NCI-H2081 (cell line): ENCODE data around the gene CBFA2T3.

Experiments
- DNase-seq, 2 experiments: peaks; one replicate each; lab custom pipeline; 2025; lab: John Stamatoyannopoulos, UW

The CBFA2T3 gene

DNA sequence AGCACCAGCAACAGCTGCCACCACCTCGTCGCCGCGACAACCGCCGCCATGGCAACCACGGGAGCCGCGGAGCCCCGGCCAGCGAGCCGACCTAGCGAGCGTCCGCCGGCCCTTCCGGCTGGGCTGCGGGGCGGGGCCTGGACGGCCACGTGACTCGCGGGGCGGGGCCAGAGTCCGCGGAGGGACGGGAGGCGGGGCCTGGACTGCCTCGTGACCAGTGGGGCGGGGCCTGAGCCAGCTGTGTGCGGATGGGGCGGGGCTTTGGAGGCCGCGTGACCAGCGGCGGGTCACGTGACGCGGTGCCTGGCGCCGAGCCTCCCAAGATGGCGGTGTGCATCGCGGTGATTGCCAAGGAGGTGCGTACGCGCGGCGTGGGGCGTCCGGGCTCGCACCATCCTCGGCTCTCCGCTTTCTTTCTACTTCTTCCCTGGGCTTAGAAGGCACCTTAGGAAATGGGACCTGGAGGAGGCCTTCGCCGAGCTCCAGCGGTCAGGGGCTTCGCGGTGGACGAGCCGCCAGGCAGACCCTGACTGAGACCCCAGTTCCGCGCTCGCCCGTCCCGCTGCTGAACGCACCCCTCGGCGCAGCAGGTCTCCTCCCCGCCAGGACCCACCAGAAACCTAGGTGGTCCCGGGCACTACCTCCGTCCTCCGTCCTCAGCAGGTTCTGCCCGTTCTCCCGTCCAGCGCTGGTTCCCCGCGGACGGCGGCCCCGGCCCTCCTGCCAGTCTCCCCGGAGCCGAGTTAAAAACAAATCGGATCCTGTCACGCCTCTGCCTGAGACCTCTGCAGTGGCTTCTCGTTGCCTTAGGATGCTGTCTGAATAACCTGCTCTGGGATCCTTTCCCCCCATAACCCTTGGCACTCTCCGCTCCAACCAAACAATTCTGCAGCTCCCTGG is 119.9 kb downstream of the CBFA2T3 start, which contains the start of the genes GALNS and TRAPPC2L:
Gene GALNS (minus strand): TSS at position 120 of the 900 bp plus-strand sequence. CDS start 70 bp downstream, at position 50.
Gene TRAPPC2L (plus strand): TSS at position 300 of the 900 bp plus-strand sequence. CDS start 24 bp downstream, at position 324.
- DNase-seq = peak; percentile 85 to 92

DNA sequence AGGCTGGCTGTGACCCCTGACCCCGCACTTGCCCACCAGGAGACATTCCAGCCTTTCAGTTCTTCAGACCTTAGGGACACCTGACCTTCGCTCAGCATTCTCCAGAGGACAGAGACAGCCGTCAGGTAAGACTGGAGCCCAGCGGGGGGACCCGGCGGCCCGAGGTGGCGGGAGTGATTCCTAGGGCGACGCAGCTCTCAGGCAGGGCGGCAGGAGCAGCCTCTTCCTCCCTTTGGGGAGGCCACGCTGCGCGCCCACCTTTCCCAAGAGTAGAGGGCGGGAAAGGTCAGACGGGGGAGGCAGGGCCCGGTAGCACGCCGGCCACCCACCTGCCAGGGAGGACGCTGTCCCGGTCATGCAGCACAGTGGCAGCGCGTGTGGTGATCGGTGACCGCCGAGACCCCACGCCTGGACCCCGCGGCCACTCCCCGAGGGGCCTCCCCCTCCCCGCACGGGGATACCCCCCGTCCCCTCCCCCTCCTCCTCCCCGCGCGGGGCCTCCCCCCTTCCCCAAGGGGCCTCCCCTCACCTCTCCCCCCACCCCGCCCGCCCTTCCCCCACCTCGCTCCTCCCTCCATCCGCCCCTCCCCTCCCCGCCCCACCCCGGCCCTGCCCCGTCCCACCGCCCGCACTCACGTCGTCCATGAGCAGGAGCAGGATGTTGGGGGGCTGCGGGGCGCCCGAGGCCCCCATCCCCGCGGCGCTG is 120.7 kb downstream of the CBFA2T3 start:
- DNase-seq = no peak

DNA sequence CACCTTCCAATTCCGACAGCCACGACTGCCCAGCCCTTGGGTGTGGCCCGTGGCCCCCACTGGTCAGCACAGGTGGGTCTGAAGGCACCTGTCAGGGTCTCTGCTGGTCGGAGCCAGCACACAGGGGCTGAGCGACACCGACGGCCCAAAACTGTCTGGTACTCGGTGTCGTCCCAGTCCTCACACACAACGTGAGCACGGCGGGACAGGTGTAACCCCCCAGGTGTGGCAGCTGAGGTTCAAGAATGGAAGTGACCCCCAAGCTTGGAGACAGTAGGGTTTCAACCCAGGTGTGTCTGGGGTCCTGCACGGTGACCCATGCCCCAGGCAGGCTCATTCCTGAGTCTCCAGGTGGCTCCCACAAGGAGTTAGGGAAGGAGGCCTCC is 121.3 kb downstream of the CBFA2T3 start:
- DNase-seq = no peak

DNA sequence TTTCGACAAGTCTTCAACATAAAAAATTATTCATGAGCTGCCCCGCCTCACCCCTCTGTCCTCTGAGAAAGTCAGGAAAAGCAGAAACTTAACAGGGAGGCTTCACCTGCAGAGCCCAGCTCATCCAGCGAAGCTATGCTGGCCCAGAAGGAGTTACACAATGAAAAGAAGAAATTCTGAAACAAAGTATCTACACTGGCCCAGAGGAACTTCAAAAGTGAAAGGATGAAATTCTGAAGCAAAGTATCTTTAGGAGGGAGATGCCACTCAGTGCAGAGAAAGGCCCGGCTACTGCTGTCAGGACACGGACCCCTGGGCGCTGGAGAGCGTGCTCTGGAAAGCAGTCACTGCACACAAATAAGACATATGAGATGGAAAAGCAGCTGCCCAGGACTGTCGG is 121.8 kb downstream of the CBFA2T3 start:
- no peak for DNase-seq

DNA sequence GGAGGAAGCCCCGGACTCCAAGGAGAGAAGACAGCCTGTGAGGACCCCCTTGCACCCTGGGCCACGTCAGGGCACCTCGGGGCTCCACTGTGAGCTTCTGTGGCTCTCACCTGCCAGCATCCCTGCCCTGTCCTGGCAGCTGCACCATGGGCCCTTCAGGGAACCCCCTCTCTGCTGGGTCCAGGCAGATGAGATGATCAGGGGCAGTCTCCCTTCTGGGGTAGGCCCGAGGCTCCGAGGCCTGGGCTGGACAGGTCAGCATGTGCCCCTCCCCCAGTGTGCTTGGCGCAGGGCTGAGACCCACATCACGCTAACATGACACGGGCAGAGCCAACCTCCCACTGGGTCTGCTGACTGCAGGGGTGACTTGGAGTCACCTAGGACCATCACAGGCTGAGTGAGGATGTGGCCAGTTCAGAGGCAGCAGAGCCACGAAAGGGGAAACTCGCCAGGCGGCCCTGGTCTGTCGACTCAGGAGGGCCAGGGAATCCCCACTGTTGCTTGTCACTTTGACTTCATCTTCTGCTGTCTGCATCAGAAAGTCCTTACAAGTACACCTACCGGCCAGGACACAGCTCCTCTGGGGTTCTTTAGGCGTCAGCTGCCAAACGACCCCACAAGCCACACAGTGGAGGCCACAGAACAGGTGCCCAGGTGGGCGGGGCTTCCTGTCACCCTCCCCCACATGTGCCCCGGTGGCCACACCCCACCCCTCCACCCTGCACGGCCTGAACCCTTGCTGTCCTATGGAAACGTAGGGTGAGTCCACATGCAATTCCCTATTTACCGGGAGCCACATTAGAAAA is 122.5 kb downstream of the CBFA2T3 start:
- no peak for DNase-seq

DNA sequence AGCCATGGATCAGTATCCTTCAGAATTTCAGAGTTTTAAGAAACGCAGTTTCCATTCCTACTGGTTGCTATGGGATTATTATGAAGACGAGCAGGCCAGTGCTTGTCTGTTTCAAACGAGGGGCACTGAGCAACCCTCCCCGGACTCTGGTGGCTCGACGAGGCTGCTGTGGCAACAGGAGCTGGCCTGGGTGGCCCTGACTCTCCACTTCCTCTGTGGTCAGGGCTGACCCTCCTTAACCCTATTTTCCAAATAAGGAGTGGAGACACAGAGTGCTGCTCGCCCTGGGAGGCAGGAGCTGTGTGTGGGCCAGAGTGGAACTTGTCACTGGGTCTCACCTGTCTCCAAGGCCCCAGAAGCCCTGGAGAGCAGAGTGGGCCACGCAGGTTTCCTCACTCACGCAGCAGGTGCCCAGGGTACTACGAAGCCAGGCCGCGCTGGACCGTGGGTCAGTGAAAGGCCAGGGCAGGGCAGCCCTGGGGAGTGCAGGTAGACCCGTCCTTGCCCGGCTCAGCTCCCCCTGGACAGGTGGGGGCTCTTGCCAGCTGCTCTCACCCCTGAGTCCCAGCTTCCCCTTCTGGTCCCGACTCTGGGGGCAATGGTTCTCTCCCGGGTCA is 123.6 kb downstream of the CBFA2T3 start:
- no peak for DNase-seq

DNA sequence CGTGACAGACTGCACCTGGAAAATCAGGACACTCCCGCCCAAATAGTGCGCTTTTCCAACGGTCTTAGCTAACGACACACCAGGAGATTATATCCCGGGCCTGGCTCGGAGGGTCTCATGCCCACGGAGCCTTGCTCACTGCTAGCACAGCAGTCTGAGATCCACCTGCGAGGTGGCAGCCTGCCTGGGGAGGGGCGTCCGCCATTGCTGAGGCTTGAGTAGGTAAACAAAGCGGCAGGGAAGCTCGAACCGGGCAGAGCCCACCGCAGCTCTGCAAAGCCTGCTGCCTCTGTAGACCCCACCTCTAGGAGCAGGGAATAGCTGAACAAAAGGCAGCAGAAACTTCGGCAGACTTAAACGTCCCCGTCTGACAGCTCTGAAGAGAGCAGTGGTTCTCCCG is 125.4 kb downstream of the CBFA2T3 start:
- DNase-seq = no peak

DNA sequence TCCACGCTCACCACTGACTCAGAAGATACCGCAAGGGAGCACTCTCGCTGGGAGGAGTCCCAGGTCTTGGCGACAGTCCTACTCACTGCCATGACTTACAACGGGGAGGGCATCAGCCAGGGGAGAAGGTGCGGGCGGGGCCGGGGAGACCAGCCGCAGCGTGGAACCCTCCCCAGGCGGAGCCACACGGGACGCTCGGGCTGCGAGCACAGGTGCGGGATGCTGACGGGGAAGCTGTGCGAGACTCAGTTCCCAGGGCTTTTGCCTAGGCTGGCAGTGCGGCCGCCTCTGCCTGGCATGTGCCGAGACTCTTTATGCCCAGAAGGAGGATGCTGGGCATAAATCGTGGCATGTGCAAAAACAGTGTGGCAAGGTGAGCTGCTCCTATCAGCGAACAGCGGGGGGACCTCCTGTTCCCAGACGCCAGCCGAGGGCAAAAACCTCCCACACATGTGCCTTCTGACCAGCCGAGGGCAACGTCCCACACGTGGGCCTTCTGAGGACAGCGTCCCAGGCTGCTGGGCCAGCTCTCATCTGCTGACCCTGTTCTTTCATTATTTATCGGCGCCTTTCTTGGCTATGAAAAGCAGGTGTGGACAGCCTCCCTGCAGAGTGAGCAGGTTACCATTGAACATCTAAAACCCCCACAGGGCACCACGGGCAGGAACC is 126.3 kb downstream of the CBFA2T3 start:
- no peak for DNase-seq

DNA sequence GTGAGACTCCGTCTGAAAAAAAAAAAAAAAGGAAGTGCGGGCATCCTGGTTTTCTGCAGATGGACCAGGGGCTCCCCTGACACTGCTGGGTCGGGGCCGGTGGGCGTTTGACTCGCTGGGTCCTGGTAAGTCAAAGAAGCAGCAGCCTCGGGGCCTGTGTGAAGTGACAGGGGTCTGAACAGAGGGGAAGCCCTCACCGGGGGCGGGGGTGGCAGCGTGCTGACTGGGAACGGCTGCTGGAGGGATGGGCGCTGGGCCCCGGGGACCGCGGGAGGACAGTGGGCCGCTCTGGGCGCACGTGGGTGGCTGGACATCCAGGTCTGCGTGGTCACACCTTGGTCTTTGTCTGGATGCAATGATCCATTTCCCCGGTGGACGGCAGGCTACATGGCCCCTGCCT is 128.4 kb downstream of the CBFA2T3 start:
- no peak for DNase-seq

DNA sequence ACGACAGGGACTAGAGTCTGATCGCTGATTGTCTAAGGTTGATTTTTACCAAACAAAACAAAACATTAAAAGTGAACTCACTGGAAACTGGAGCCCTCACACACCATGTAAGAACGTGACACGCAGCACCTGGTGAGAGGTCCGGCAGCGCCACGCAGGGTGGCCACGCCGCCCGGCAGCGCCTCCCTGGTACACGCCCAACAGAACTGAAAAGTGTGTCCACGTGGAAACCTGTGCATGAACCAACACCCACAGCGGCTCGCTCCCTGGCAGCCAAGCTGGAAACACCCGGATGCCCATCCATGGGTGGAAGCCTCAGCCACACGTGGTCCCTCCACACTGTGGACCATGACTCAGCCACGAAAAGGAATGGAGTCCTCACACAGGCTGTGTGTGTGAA is 129.4 kb downstream of the CBFA2T3 start:
- DNase-seq = no peak

DNA sequence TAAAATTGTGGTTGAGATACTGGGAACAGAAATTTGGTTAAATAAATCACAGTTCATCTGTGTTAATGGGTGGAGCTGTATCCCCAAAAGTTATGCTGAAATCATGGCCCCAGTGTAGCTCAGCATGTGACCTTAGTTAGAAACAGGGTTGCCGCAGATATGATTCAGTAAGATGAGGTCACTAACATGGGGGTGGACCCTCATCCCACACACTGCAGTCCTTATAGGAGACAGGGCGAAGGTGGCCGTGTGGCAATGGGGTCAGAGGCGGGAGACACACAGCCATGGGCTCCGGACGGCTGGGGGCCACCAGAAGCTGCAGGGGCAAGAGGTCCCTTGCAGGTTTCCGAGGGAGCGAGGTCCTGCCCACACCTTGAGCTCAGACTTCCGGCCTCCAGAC is 130.9 kb downstream of the CBFA2T3 start:
- DNase-seq = no peak

DNA sequence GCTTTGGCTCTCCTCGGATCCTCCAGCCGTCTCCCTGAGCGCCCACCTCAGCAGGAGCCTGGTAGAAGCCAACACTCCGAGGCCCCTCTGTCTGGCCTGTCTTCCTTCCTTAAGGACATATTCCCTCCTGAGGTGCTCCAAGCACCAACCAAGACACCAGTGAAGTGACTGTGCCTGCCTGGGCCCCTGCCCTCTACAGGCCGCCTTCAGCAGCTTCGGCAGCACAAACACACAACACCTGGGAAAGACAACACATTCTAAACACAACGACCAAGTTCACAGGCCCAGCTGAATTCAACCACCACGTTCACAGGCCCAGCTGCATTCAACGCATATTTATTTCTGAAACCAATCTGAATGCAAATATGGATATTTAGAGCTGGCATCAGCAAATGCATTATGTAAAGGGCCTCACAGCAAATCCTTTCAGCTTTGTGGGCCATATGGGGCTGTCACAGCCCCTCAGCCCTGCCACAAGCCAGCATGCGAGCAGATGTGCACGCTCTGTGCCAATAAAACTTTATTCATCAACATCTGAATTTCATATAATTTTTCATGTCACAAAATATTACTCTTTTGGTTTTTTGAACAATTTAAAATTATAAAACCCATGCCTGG is 132.5 kb downstream of the CBFA2T3 start:
- DNase-seq = no peak

DNA sequence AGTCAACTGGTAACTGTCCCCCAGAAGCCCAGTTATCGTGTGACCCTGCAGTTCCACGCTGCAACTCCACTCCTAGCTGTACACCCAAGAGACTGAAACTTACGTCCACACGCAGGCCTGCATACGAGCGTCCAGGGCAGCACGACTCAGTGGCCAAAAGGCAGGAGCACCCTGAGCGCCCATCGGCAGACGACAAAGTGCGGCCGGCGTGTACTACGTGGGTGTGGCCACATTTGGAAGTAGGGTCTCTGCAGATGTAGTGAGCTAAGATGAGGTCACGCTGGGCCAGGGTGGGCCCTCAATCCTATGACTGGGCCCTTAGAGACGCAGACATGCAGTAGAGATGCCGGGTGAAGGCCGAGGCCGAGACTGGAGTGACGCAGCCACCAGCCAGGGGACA is 133.8 kb downstream of the CBFA2T3 start:
- DNase-seq = no peak

DNA sequence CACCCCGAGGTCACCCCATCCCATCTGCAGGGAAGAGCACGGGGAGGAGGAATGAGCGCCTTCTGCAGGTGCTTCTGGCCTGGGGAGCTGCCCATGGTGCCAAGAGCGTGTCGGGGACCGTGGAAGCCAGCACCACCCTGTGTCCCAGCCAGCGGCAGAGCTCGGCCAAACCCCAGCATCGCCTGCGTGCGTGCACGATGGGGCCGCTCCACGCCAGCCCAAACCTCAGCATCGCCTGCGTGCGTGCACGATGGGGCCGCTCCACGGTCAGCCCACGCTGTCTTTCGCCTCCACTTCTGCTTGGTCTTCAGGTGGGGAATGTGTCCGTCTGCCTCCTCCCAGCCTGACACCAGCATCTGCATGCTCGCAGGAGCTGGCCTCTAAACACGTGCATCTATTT is 134.2 kb downstream of the CBFA2T3 start:
- no peak for DNase-seq

DNA sequence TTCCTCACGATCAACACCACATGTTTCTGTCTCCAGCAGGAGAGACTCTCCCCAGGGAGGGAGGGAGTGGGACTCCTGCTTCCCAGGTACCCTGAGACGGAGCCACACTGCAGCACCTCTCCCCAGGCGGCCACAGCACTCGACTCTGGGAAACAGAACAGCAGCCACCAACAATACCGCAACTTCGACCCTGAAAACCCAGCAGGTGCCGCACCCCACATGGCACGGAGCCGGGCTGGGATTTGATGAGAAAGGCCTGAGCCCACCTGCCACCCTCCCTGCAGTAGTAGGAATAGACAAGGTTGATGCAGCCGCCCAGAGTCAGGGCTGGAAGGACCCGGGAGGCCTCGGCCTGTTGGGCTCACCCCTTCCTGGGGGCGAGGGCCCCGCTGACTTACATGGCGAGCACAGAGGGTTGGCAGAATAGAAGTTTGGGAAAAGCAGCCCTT is 134.7 kb downstream of the CBFA2T3 start:
- no peak for DNase-seq

DNA sequence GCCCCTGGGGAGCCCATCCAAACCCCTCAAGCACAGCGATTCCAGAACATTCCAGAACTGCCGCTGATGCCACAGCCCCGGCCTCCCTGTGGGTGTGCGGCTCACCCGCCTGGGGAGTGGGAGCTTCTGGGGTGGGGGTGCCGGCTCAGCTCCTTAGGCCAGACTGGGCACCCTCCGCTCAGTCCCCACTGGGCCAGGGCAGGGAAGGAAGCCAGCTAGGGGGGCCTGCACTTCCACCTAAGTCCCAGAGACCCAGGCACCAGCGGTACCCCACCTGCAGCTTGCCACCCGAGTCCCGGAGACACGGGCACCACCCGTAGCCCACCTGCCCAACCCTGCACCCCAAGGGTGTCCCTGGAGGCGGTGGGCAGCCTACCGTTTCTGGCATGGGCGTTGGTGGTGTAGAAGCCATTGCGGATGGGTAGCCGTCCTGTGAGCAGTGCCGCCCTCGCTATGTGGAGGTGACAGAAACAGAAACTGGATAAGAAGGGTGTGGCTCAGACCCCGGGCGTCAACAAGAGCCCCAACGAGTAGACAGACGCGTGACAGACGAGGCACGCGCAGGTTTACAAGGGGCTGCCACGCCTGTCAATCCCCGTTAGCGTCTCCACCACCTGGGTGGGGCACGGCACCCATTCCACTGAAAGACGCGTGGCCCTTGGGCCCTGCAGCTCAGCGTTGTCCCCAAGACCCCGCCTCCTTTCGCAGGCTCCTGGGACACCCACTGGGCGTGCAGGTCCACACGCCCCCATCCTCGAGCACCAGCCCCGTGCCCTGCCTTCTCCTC is 135.3 kb downstream of the CBFA2T3 start:
- DNase-seq = no peak

DNA sequence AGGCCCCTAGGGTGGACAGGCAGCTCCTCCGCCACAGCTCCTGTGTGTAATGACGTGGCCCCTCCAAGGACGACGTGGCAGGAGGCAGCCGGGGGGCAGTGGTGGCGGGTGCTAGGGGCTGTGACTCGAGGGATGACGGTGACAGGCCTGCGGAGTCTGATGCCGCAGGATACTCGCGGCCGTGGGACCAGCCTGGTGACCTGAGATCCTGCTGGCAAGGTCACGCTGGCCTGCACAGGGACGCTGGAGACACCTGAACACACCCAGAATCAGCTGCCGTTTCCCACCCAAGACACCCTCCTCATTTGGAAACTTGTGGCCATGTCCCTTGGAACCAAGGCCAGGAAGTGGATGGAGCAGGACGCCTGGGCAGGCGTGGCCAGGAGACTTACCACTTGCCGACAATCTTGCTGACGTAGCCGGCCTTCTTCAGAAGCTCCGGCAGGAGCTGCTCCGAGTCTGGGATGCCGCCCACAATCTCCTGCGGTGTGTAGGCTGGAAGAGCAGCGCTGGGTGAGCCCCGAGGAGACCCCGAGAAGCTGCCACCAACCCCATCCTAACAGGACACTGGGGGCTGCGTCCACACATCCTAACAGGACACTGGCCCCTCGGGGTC is 136.3 kb downstream of the CBFA2T3 start:
- DNase-seq = no peak

DNA sequence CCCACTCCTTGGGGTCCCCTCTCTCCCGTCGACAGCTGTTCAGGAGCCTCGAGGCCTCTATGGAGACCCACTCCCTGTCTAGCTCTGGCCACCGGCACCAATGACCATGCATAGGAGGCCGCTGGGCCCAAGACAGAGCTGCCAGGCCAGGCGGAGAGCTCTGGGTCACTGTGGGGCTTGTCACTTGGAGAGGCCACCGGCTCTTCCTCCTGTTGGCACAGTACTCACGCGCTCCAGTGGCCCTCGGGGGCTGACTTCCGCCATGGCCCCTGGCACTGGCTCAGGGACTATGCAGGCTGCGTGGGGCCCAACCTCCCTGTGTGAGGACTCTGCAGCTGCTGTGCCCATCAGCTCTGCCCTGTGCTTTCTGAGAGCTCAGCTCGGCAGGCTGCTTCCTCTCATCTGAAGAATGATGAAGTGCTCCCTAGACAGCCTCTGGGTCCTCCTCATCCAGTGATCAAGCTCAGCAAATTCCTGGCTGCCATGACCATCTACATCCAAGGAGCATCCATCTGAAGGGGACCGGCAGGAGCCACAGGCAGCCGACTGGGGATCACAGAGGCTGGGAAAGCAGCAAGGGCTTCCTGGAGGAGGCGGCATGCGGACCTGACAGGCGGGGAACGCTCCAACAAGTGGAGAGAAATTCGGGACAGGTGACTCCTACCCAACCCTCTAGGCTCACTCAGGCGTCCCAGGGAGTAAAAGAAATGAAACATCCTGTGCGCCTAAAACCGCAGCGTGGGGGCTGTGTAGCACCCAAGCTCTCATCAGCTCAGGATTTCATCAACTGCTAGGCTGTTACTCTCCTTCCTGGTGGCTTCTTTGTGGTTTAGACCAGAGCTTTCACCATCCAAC is 137.0 kb downstream of the CBFA2T3 start:
- DNase-seq = no peak
